Measurements from ENCODE around the gene FANCL. TPM values are rescaled to one million over a fixed set of nuclear protein-coding genes. Genes with fewer than 3 reads are reported as not detected.
"Not testable (repeated sequence)": the region's sequence is repeated elsewhere in the genome, so short reads cannot be mapped to it uniquely, and the experiment has no call there.

FANCL gene
- total RNA-seq, 6 donors from 2014 or later = 5.7 to 30.4 (median 15.4) TPM

- Histone ChIP-seq H3K36me3 (peaks cover 0 to 9% (median 3%) of the 10 kb centered on the region in 4 donors), H3K4me3 (no peak overlapping the region), H3K27ac (no peak overlapping the region), H3K9me3 (no peaks in the 10 kb centered on the region), H3K4me1 (no peaks in the 10 kb centered on the region), H3K27me3 (no peaks in the 10 kb centered on the region)
- DNase-seq (no peak), ATAC-seq (ENCODE audit: low FRiP score in 2 of 2) (no peak)
- TF ChIP-seq CTCF (IDR thresholded peaks at IDR 0.05) (no peak), POLR2A (IDR thresholded peaks at IDR 0.05) (no peak), POLR2AphosphoS5 (IDR thresholded peaks at IDR 0.05) (no peak), EP300 (IDR thresholded peaks at IDR 0.05) (no peak)
- 92 to 98% methylated on average over 16 of the region's 16 CpGs for WGBS, 2 donors
Observed at GRCh38 chr2:58227171-58227917, 13.8 kb downstream of the FANCL start.

GRCh38 chr2:58221909-58222308 is 19.2 kb downstream of the FANCL start:
- H3K27me3 ChIP-seq = no peaks in the 10 kb centered on the region
- 50 to 55% methylated on average over 2 of the region's 2 CpGs for WGBS, 2 donors

GRCh38 chr2:58215429-58215828 is 25.7 kb downstream of the FANCL start:
- Histone ChIP-seq H3K4me3 (no peak overlapping the region), H3K4me1 (peaks cover 0 to 6% (median 1%) of the 10 kb centered on the region in 4 donors), H3K9me3 (peaks cover 0 to 5% (median 0%) of the 10 kb centered on the region in 4 donors), H3K27me3 (no peaks in the 10 kb centered on the region), H3K27ac (no peak overlapping the region), H3K36me3 (peaks cover 0 to 12% (median 3%) of the 10 kb centered on the region in 4 donors)
- 56 to 61% methylated on average over 1 of the region's 1 CpG for WGBS, 2 donors
- TF ChIP-seq CTCF (IDR thresholded peaks at IDR 0.05) (no peak), EP300 (IDR thresholded peaks at IDR 0.05) (no peak), POLR2A (IDR thresholded peaks at IDR 0.05) (no peak), POLR2AphosphoS5 (IDR thresholded peaks at IDR 0.05) (no peak)
- ATAC-seq (ENCODE audit: low FRiP score in 2 of 2) = no peak
- no peak for DNase-seq

More at GRCh38 chr2:58221909-58222308, 19.2 kb downstream of the FANCL start:
- Histone ChIP-seq H3K27ac (no peak overlapping the region), H3K4me1 (no peaks in the 10 kb centered on the region), H3K9me3 (no peaks in the 10 kb centered on the region), H3K36me3 (peaks cover 0 to 2% (median 0%) of the 10 kb centered on the region in 4 donors), H3K4me3 (no peak overlapping the region)
- ATAC-seq (ENCODE audit: low FRiP score in 2 of 2) = no peak
- TF ChIP-seq POLR2AphosphoS5 (IDR thresholded peaks at IDR 0.05) = no peak
- no peak for TF ChIP-seq CTCF (IDR thresholded peaks at IDR 0.05)
- no peak for TF ChIP-seq POLR2A (IDR thresholded peaks at IDR 0.05)
- TF ChIP-seq EP300 (IDR thresholded peaks at IDR 0.05) = no peak
- no peak for DNase-seq

GRCh38 chr2:58210951-58211568 is 30.1 kb downstream of the FANCL start:
- H3K4me3 ChIP-seq; H3K4me1 ChIP-seq; H3K27me3 ChIP-seq; ATAC-seq (ENCODE audit: low FRiP score in 2 of 2); H3K9me3 ChIP-seq; H3K27ac ChIP-seq: not testable (repeated sequence)
- 97 to 99% methylated on average over 6 of the region's 6 CpGs for WGBS, 2 donors
- peak in 1 of 2 donors; percentile 5 for DNase-seq
- peaks cover 0 to 12% (median 3%) of the 10 kb centered on the region in 4 donors for H3K36me3 ChIP-seq

- H3K4me3 ChIP-seq = no peak overlapping the region
- H3K27ac ChIP-seq = no peak overlapping the region
- TF ChIP-seq CTCF (IDR thresholded peaks at IDR 0.05) = no peak
- TF ChIP-seq POLR2A (IDR thresholded peaks at IDR 0.05) = no peak
- TF ChIP-seq EP300 (IDR thresholded peaks at IDR 0.05) = no peak
- no peak for TF ChIP-seq POLR2AphosphoS5 (IDR thresholded peaks at IDR 0.05)
- 85 to 92% methylated on average over 3 of the region's 3 CpGs for WGBS, 2 donors
- no peak for DNase-seq
- ATAC-seq (ENCODE audit: low FRiP score in 2 of 2) = no peak
- H3K27me3 ChIP-seq = no peaks in the 10 kb centered on the region
- peaks cover 0 to 7% (median 3%) of the 10 kb centered on the region in 4 donors for H3K36me3 ChIP-seq
- H3K9me3 ChIP-seq = peaks cover 0 to 5% (median 0%) of the 10 kb centered on the region in 4 donors
- peaks cover 0 to 5% (median 0%) of the 10 kb centered on the region in 4 donors for H3K4me1 ChIP-seq
Observed at GRCh38 chr2:58207189-58207588, 33.9 kb downstream of the FANCL start.
